Caki2 (cell line): Measurements from ENCODE around the gene CD151. TPM values are rescaled to one million over a fixed set of nuclear protein-coding genes. Genes with fewer than 3 reads are reported as not detected.
A peak's percentile ranks its signal among the peaks of the same experiment; 100 is the strongest.

ENCODE experiments used
- DNase-seq: peaks from one replicate; pipeline ENCODE4 v3.0.0-alpha.2; 2015; ENCODE audit warnings: low read depth
- in situ Hi-C: cut with HindIII; loops from 2 replicates; pipeline ENCODE4 v1.10.0; 2016; ENCODE audit warnings: low sequenced_read_pairs, low pct_unique_long_range_greater_than_20kb, mixed read lengths
- total RNA-seq: library from RNA; depleted of rRNA; stranded (reverse); fragments of >200 nt; shearing (Covaris generic); gene quantifications from 2 replicates; pipeline ENCODE4 v1.2.3, GENCODE V29; 2014; ENCODE audit warnings: low replicate concordance; rRNA removed

CD151 gene
- total RNA-seq, 1 experiment from 2014 or later = 873 TPM

DNA sequence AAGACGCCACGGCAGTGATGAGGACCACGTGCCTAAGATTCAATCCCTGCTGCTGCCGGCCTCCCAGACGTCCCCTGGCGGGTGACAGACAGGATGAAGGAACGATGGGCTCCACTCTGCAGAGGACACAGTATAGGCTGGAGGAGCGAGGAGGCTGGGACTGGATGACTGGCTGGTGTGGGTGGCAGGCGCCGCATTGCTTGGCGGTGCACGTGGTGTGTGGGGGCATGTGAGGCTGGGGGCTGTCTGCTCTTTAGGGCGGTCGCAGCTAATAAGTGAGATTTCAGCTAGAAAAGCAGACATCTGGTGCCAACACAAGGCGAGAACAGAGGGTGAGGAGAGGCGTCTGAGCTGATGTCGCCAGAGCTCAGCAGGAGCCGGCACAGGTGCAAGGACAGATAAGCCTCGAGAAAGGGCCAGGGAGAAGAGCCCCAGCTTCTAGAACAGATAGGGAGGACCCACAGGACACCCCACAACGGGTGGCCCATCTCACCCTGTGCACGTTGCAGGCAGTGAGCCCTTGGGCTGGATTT, 43.1 kb downstream of the CD151 start:
- DNase-seq = no peak
- in situ Hi-C loops = no loop called here

DNA sequence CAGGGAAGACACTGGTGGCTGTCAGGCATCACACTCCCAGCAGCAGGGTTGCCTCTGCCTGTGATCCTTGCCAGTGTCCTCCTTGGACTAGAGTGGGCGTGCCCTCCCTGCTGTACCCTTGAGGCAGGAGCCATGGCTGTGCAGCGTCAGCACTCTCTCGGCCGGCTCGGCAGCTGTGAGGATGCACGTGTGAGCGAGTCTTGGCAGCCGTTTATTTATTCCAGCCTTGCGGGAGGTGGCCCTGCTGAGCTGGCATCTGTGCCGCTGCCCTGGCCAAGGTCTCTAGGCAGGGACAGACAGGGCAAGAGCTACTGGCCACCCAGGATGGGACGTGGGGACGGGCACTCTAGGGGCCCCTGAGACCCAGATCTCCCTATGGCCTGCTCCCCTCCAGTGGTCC, 43.8 kb downstream of the CD151 start:
- in situ Hi-C loops = no loop called here
- no peak for DNase-seq

DNA sequence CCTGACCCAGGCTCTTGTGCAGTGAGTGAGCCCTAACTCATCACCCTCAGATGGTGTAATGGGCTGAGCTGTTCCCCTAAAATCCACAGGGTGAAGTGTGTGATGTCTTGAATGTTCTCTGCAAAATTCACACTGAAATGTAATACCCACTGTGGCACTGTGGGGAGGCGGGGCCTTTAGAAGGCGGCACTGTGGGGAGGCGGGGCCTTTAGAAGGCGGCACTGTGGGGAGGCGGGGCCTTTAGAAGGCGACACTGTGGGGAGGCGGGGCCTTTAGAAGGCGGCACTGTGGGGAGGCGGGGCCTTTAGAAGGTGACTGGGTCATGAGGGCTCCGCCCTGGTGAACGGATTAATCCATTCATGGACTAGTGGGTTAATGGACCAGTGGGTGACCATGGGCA, 44.8 kb downstream of the CD151 start:
- in situ Hi-C loops = no loop called here
- DNase-seq = peak; percentile 55

DNA sequence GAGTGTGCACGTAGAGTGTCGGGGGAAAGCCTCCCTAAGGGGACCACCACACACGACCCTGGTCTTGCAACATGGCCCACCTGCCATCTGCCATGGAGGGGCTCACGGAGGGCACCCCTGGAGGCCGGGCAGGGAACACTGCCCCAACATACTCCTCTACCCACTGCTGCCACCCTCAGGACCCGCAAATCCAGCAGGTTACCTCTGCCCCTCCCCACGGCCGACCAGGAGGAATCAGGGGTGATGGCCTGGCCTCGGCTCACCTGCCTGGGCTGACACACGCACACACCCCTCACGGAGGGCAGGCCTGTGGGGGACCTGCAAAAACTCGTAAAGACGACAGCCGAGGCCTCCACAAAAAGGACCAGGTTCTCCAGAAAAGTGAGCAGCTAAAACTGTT, 47.7 kb downstream of the CD151 start:
- DNase-seq = no peak
- in situ Hi-C loops = no loop called here

DNA sequence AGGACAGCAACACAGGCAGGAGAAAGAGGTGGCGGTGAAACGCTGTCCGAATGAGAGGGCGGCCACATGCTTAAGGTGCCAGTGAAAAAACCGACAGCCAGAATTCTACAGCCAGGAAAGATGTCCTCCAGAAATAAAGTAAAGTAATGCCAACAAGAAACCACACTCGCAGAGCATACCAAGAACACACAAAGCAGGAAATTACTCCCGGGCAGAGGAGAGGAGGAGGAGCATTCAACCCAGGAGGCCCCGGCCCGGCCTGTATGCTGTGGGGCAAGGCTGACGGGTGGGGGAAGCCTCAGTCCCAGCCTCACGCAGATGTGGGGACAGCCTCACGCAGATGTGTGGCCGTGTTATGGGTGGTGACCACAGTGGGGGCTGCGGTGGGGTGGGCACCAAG, 49.8 kb downstream of the CD151 start:
- in situ Hi-C loops = no loop called here
- DNase-seq = no peak

DNA sequence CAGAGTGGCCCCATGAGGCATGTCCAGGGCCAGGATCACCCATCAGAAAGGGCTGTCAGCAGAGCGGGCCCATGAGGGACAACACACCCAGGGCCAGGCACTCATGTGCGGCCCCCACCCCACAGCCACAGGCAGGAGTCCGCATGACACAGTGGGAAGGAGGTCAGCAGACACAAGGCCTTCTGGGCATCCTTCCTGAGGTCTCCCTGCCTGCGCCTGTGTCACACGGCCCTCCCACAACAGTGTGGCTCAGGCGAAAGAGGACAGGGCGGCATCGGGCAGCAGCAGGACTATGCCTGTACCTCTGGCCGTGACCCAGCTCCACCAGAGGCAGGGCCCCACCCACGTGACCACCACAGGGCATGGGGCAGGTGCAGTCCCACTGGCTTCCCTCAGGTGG, 50.8 kb downstream of the CD151 start:
- no peak for DNase-seq
- in situ Hi-C loops = no loop called here

DNA sequence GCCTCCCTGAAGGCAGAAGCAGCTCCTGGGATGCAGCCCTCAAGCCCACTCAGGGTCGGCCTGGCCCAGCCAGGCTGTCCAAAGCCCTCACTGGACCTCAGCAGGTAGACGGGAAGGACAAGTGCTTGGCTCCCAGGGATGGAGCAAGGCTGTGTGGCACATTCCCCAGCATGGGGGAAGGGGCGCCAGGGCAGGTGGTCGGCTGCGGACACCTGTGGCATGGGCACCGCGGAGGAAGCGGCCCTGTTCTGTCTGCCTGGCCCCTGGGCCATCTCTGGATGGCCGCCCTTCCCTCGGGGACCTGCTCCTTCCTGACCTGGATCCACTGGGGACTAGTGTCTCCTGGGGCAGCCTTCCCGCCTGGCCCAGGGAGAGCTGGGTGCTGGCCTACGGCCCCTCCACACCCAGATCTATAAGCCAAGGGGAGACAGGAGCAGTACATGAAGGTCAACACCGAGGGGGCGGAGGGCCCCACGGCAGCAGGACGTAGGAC, 51.9 kb downstream of the CD151 start:
- in situ Hi-C loops = no loop called here
- no peak for DNase-seq

DNA sequence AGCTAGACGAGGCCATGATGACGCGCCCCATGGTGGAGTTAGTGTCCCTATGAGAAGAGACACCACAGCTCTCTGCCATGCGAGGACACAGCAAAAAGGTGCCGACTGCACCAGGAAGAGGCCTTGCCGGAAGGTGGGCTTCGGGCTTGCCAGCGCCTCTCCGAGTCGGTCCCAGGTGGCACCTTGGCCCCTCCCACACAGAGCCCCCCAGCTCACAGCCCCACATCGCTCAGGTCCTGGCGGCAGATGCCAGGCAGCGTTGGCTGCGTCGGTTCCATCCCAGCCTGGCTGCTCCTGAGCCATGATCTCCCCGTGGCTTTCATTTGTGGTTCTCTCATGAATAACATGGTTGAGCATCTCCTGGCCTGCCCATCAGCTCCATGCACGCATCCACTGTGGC, 53.8 kb downstream of the CD151 start:
- in situ Hi-C loops = no loop called here
- no peak for DNase-seq

DNA sequence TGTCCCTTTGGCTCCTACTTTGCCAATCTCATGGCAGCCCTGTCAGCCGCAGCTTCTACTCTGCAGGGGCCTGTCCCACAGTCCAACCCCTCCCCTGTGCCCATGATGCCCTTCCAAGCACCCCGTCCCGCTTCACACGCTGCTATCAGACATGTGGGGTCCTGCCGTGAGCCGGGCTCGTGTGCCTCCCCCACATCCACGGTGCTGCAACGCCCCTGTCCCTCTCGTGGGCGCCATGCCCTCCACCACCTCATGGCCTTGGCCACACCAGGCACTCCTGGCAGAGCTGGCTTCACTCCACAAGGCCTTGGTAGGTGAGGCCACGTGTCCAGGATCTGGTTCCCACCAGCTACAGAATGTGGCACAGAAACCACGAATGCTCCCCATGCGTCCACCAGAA, 54.8 kb downstream of the CD151 start:
- no peak for DNase-seq
- in situ Hi-C loops = no loop called here

Other genes starting within 250 kb of the CD151 start
- 12.5 and 23.2 TPM in 2 replicates for gene IRF7, start 217.0 kb upstream of the CD151 start, total RNA-seq
- not detected in 2 replicates for gene CDHR5, start 208.0 kb upstream of the CD151 start, total RNA-seq
- gene SCT, start 205.8 kb upstream of the CD151 start, total RNA-seq = not detected in 2 replicates
- gene DRD4, start 195.7 kb upstream of the CD151 start, total RNA-seq = not detected in 2 replicates
- gene DEAF1, start 137.7 kb upstream of the CD151 start, total RNA-seq = 37.8 and 52.4 TPM in 2 replicates
- 6.3 and 15.6 TPM in 2 replicates for gene TMEM80, start 137.1 kb upstream of the CD151 start, total RNA-seq
- gene EPS8L2, start 126.7 kb upstream of the CD151 start, total RNA-seq = 264 and 273 TPM in 2 replicates
- 1,239 and 1,416 TPM in 2 replicates for gene TALDO1, start 85.5 kb upstream of the CD151 start, total RNA-seq
- 27.5 and 45.0 TPM in 2 replicates for gene GATD1, start 55.5 kb upstream of the CD151 start, total RNA-seq
- gene CEND1, start 42.9 kb upstream of the CD151 start, total RNA-seq = not detected in 2 replicates
- 12.5 and 13.6 TPM in 2 replicates for gene SLC25A22, start 34.7 kb upstream of the CD151 start, total RNA-seq
- gene PIDD1, start 27.7 kb upstream of the CD151 start, total RNA-seq = 16.7 and 36.1 TPM in 2 replicates
- gene RPLP2, start 23.0 kb upstream of the CD151 start, total RNA-seq = 302 and 318 TPM in 2 replicates
- gene PNPLA2, start 14.0 kb upstream of the CD151 start, total RNA-seq = 11.6 and 15.3 TPM in 2 replicates
- 15.0 and 29.5 TPM in 2 replicates for gene CRACR2B, start 5.0 kb upstream of the CD151 start, total RNA-seq
- 90.2 and 103 TPM in 2 replicates for gene POLR2L, start 9.6 kb downstream of the CD151 start, total RNA-seq
- 250 and 324 TPM in 2 replicates for gene TSPAN4, start 9.9 kb downstream of the CD151 start, total RNA-seq
- gene CHID1, start 77.9 kb downstream of the CD151 start, total RNA-seq = 146 and 165 TPM in 2 replicates
- gene AP2A2, start 92.9 kb downstream of the CD151 start, total RNA-seq = 49.4 and 52.6 TPM in 2 replicates
- not detected in 2 replicates for gene MUC6, start 203.8 kb downstream of the CD151 start, total RNA-seq
- gene MUC2, start 241.9 kb downstream of the CD151 start, total RNA-seq = not detected in 2 replicates